ENCODE data around the gene MYO15B.

GRCh38 chr17:75571197-75571884 is 16.3 kb upstream of the MYO15B start:
- TF ChIP-seq CTCF (conservative IDR thresholded peaks at IDR 0.05; ENCODE audit: low read length) (no peak), EZH2phosphoT487 (IDR thresholded peaks at IDR 0.05; ENCODE audit: borderline replicate concordance, low read depth, low read length) (no peak)

Measured in OCI-LY7 (cell line).